Limb (tissue), 2 donors: Measurements from ENCODE around the gene IFITM10.
"Not testable (repeated sequence)": the region's sequence is repeated elsewhere in the genome, so short reads cannot be mapped to it uniquely, and the experiment has no call there.

Experiments used
- DNase-seq, 2 donors: peaks; one replicate each; pipeline ENCODE4 v3.0.0-alpha.2; 2016; ENCODE audit errors: extremely low spot score in 2 of 2

Gene IFITM10

GRCh38 chr11:1778141-1778911, 27.9 kb upstream of the IFITM10 start:
- peak in 1 of 2 donors; percentile 24 for DNase-seq

- no peak for DNase-seq
These were observed 27.3 kb upstream of the IFITM10 start for GRCh38 chr11:1777737-1778136.

GRCh38 chr11:1776944-1777715, 26.7 kb upstream of the IFITM10 start:
- no peak for DNase-seq

- DNase-seq, result no peak
These were observed 26.0 kb upstream of the IFITM10 start for GRCh38 chr11:1776331-1776851.

- DNase-seq, result no peak
These were observed 24.5 kb upstream of the IFITM10 start for GRCh38 chr11:1774886-1775285.

- no peak for DNase-seq
These were observed 23.7 kb upstream of the IFITM10 start for GRCh38 chr11:1773994-1774550.

- no peak for DNase-seq
These were observed 23.0 kb upstream of the IFITM10 start for GRCh38 chr11:1773131-1773993.

GRCh38 chr11:1772270-1773130, 22.1 kb upstream of the IFITM10 start:
- DNase-seq, result peak in 1 of 2 donors; percentile 36

- DNase-seq, result no peak
These were observed 21.3 kb upstream of the IFITM10 start for GRCh38 chr11:1771700-1772099.

GRCh38 chr11:1771273-1771672, 20.9 kb upstream of the IFITM10 start:
- no peak for DNase-seq

- DNase-seq, result no peak
These were observed 20.1 kb upstream of the IFITM10 start for GRCh38 chr11:1770528-1770927.

- DNase-seq, result no peak
These were observed 19.7 kb upstream of the IFITM10 start for GRCh38 chr11:1770061-1770460.

GRCh38 chr11:1769304-1769936, 19.0 kb upstream of the IFITM10 start:
- DNase-seq, result not testable (repeated sequence)

GRCh38 chr11:1768141-1768469, 17.7 kb upstream of the IFITM10 start:
- peak in 1 of 2 donors; percentile 8 for DNase-seq

GRCh38 chr11:1767399-1768140, 17.2 kb upstream of the IFITM10 start:
- DNase-seq, result no peak

GRCh38 chr11:1766719-1767398, 16.5 kb upstream of the IFITM10 start:
- DNase-seq, result no peak

GRCh38 chr11:1765871-1766718, 15.7 kb upstream of the IFITM10 start:
- DNase-seq, result no peak
